ENCODE data around the gene EIF4G3. TPM values are rescaled to one million over a fixed set of nuclear protein-coding genes. Genes with fewer than 3 reads are reported as not detected.

Gene EIF4G3
- total and polyA plus RNA-seq, 9 of the 15 experiments (the other 6 are each of a cell fraction or from before 2014, with no cell fraction given), result 6.7 to 40.5 (median 32.1) TPM

DNA sequence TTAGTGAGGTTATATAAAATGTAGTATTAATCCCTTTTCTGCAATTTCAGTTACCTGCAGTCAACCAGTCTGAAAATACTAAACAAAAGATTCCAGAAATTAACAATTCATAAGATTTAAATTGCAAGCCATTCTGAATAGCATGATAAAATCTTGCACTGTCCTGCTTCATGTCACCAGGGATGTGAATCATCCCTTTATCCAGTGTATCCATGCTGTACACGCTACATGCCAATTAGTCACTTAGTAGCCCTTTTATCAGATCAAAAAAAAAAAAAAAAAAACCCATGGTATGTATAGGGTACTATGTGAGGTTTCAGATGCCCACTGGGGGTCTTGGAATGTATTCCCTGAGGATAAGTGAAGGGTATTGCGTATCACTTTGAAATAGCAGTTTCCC is 198.3 kb downstream of the EIF4G3 start (continued):
- TF ChIP-seq ZNF184 (CRISPR knock-in tag; IDR thresholded peaks at IDR 0.05) (no peak), POLR2H (tag; IDR thresholded peaks at IDR 0.05; ENCODE audit: low read depth) (no peak), HDAC6 (IDR thresholded peaks at IDR 0.05; ENCODE audit: low read depth, low read length) (no peak), SP2 (IDR thresholded peaks at IDR 0.05; ENCODE audit: extremely low read depth, low read depth, low read length, poor library complexity, severe bottlenecking) (no peak), CEBPG (CRISPR knock-in tag; IDR thresholded peaks at IDR 0.05) (no peak), CEBPG (tag; conservative IDR thresholded peaks at IDR 0.05 in 1 of 2, IDR thresholded peaks at IDR 0.05 in 1 of 2) (0 out of 4 replicates have a peak, but pooled peaks of 1 of the 2 experiments have one; percentile 0), HDAC3 (IDR thresholded peaks at IDR 0.05; ENCODE audit: borderline replicate concordance, partially characterized antibody) (no peak), DDX20 (tag; IDR thresholded peaks at IDR 0.05; ENCODE audit: low read depth) (no peak), PURB (CRISPR knock-in tag; IDR thresholded peaks at IDR 0.05; ENCODE audit: low read depth) (no peak), NELFE (IDR thresholded peaks at IDR 0.05; ENCODE audit: insufficient read depth, insufficient read length) (no peak), CCAR2 (IDR thresholded peaks at IDR 0.05; ENCODE audit: low read depth, low read length) (no peak), ZNF282 (CRISPR knock-in tag; IDR thresholded peaks at IDR 0.05) (no peak), ZNF41 (CRISPR knock-in tag; conservative IDR thresholded peaks at IDR 0.05) (no peak), ZFX (CRISPR knock-in tag; IDR thresholded peaks at IDR 0.05) (no peak), PYGO2 (tag; IDR thresholded peaks at IDR 0.05) (no peak), ZFP36 (IDR thresholded peaks at IDR 0.05; ENCODE audit: low read depth, low read length, partially characterized antibody) (no peak), ZNF668 (CRISPR knock-in tag; IDR thresholded peaks at IDR 0.05) (no peak), JUNB (CRISPR knock-in tag; conservative IDR thresholded peaks at IDR 0.05) (no peak), SREBF1 (IDR thresholded peaks at IDR 0.05; ENCODE audit: borderline replicate concordance, low read depth, low read length) (no peak)
- TF ChIP-seq, protein P1, sequence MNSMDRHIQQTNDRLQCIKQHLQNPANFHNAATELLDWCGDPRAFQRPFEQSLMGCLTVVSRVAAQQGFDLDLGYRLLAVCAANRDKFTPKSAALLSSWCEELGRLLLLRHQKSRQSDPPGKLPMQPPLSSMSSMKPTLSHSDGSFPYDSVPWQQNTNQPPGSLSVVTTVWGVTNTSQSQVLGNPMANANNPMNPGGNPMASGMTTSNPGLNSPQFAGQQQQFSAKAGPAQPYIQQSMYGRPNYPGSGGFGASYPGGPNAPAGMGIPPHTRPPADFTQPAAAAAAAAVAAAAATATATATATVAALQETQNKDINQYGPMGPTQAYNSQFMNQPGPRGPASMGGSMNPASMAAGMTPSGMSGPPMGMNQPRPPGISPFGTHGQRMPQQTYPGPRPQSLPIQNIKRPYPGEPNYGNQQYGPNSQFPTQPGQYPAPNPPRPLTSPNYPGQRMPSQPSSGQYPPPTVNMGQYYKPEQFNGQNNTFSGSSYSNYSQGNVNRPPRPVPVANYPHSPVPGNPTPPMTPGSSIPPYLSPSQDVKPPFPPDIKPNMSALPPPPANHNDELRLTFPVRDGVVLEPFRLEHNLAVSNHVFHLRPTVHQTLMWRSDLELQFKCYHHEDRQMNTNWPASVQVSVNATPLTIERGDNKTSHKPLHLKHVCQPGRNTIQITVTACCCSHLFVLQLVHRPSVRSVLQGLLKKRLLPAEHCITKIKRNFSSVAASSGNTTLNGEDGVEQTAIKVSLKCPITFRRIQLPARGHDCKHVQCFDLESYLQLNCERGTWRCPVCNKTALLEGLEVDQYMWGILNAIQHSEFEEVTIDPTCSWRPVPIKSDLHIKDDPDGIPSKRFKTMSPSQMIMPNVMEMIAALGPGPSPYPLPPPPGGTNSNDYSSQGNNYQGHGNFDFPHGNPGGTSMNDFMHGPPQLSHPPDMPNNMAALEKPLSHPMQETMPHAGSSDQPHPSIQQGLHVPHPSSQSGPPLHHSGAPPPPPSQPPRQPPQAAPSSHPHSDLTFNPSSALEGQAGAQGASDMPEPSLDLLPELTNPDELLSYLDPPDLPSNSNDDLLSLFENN (IDR thresholded peaks at IDR 0.05; ENCODE audit: low read depth in 2 of 2, low read length in 2 of 2), result no peak
- TF ChIP-seq, protein P2, sequence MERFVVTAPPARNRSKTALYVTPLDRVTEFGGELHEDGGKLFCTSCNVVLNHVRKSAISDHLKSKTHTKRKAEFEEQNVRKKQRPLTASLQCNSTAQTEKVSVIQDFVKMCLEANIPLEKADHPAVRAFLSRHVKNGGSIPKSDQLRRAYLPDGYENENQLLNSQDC (CRISPR knock-in tag; IDR thresholded peaks at IDR 0.05), result no peak
- TF ChIP-seq, protein P3, sequence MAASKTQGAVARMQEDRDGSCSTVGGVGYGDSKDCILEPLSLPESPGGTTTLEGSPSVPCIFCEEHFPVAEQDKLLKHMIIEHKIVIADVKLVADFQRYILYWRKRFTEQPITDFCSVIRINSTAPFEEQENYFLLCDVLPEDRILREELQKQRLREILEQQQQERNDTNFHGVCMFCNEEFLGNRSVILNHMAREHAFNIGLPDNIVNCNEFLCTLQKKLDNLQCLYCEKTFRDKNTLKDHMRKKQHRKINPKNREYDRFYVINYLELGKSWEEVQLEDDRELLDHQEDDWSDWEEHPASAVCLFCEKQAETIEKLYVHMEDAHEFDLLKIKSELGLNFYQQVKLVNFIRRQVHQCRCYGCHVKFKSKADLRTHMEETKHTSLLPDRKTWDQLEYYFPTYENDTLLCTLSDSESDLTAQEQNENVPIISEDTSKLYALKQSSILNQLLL (CRISPR knock-in tag; IDR thresholded peaks at IDR 0.05; ENCODE audit: borderline replicate concordance), result no peak
- TF ChIP-seq, protein P4, sequence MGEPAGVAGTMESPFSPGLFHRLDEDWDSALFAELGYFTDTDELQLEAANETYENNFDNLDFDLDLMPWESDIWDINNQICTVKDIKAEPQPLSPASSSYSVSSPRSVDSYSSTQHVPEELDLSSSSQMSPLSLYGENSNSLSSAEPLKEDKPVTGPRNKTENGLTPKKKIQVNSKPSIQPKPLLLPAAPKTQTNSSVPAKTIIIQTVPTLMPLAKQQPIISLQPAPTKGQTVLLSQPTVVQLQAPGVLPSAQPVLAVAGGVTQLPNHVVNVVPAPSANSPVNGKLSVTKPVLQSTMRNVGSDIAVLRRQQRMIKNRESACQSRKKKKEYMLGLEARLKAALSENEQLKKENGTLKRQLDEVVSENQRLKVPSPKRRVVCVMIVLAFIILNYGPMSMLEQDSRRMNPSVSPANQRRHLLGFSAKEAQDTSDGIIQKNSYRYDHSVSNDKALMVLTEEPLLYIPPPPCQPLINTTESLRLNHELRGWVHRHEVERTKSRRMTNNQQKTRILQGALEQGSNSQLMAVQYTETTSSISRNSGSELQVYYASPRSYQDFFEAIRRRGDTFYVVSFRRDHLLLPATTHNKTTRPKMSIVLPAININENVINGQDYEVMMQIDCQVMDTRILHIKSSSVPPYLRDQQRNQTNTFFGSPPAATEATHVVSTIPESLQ (CRISPR knock-in tag; IDR thresholded peaks at IDR 0.05), result no peak

Measured in K562 (cell line).